Neuronal stem cell (in vitro differentiated cells): Measurements from ENCODE around the gene STAT6.
"Not testable (repeated sequence)": the region's sequence is repeated elsewhere in the genome, so short reads cannot be mapped to it uniquely, and the experiment has no call there.

Experiments used
- DNase-seq: peaks from one replicate; pipeline ENCODE4 v3.0.0-alpha.2; 2013; ENCODE audit warnings: low spot score
- H2AFZ ChIP-seq: one replicate; pipeline ENCODE4 v1.6.1; 2013; ENCODE audit warnings: mild to moderate bottlenecking, low read length, inconsistent platforms
- H2AK5ac ChIP-seq: 2 replicates; pipeline ENCODE4 v1.6.1; 2013; ENCODE audit warnings: low read depth, mild to moderate bottlenecking, inconsistent platforms, low read length, moderate library complexity, mixed read lengths
- H2BK120ac ChIP-seq: 2 replicates; pipeline ENCODE4 v1.6.1; 2013; ENCODE audit warnings: low read depth, mild to moderate bottlenecking, inconsistent platforms, low read length, moderate library complexity, mixed read lengths
- H2BK12ac ChIP-seq: one replicate; pipeline ENCODE4 v1.6.1; 2013; ENCODE audit warnings: low read length, inconsistent platforms
- H2BK15ac ChIP-seq: 2 replicates; pipeline ENCODE4 v1.6.1; 2013; ENCODE audit warnings: mild to moderate bottlenecking, low read length, inconsistent platforms, mixed read lengths
- H2BK5ac ChIP-seq: one replicate; pipeline ENCODE4 v1.6.1; 2013; ENCODE audit warnings: inconsistent platforms, mild to moderate bottlenecking, low read length, moderate library complexity
- H3K14ac ChIP-seq: one replicate; pipeline ENCODE4 v1.6.1; 2013; ENCODE audit warnings: low read length, inconsistent platforms
- H3K18ac ChIP-seq: 2 replicates; pipeline ENCODE4 v1.6.1; 2013; ENCODE audit warnings: low read length, inconsistent platforms
- H3K23ac ChIP-seq: 2 replicates; pipeline ENCODE4 v1.6.1; 2013; ENCODE audit warnings: low read depth, mild to moderate bottlenecking, mixed read lengths, low read length, inconsistent platforms; ENCODE audit not compliant: poor library complexity
- H3K27ac ChIP-seq: replicated peaks from 3 replicates; pipeline ENCODE4 v1.5.1; 2013; ENCODE audit warnings: low read length, inconsistent platforms
- H3K27me3 ChIP-seq, 3 experiments: 2 replicates each; pipeline ENCODE4 v1.6.1; 2013; ENCODE audit warnings: low read length in 3 of 3, mild to moderate bottlenecking in 2 of 3, inconsistent platforms in 1 of 3, low read depth in 1 of 3, mixed read lengths in 1 of 3, moderate library complexity in 1 of 3; ENCODE audit not compliant: control insufficient read depth in 3 of 3, insufficient read depth in 3 of 3
- H3K36me3 ChIP-seq, 2 donors: replicated peaks in 1 of 2; 2 replicates each; pipeline ENCODE4 v1.6.1; 2013; ENCODE audit warnings: low read length in 2 of 2; ENCODE audit not compliant: control insufficient read depth in 2 of 2, insufficient read depth in 2 of 2
- H3K4ac ChIP-seq: 2 replicates; pipeline ENCODE4 v1.6.1; 2013; ENCODE audit warnings: inconsistent platforms, mild to moderate bottlenecking, low read length, moderate library complexity
- H3K4me1 ChIP-seq, 2 donors: 1 replicate in 1 of 2; 2 replicates in 1 of 2; pipeline ENCODE4 v1.6.1; 2013; ENCODE audit warnings: low read length in 2 of 2, low read depth in 1 of 2; ENCODE audit not compliant: control insufficient read depth in 2 of 2, insufficient read depth in 1 of 2
- H3K4me2 ChIP-seq: one replicate; pipeline ENCODE4 v1.6.1; 2013; ENCODE audit warnings: mild to moderate bottlenecking, low read length, inconsistent platforms; ENCODE audit not compliant: insufficient read depth, poor library complexity, severe bottlenecking
- H3K4me3 ChIP-seq, 2 donors: 2 replicates each; pipeline ENCODE4 v1.5.1; 2013; ENCODE audit warnings: low read length in 2 of 2, mild to moderate bottlenecking in 2 of 2, inconsistent platforms in 1 of 2, moderate library complexity in 1 of 2
- H3K79me1 ChIP-seq: one replicate; pipeline ENCODE4 v1.6.1; 2013; ENCODE audit warnings: low read depth, mild to moderate bottlenecking, inconsistent platforms, low read length, moderate library complexity
- H3K9ac ChIP-seq: one replicate; pipeline ENCODE4 v1.6.1; 2013; ENCODE audit warnings: mild to moderate bottlenecking, low read depth, low read length, inconsistent platforms; ENCODE audit not compliant: poor library complexity
- H3K9me3 ChIP-seq, 2 donors: replicated peaks in 1 of 2; 2 replicates each; pipeline versions ENCODE3 to v1.6.1; 2013; ENCODE audit warnings: low read length in 2 of 2, mild to moderate bottlenecking in 2 of 2, inconsistent platforms in 1 of 2, low read depth in 1 of 2, mixed read lengths in 1 of 2, moderate library complexity in 1 of 2; ENCODE audit not compliant: control insufficient read depth in 2 of 2, insufficient read depth in 1 of 2
- H4K8ac ChIP-seq: one replicate; pipeline ENCODE4 v1.6.1; 2013; ENCODE audit warnings: low read depth, mild to moderate bottlenecking, inconsistent platforms, low read length, moderate library complexity
- H4K91ac ChIP-seq: one replicate; pipeline ENCODE4 v1.6.1; 2013; ENCODE audit warnings: low read length, low read depth, mild to moderate bottlenecking, inconsistent platforms; ENCODE audit not compliant: poor library complexity
- WGBS, 2 donors: extraction: QIAGEN DNeasy Blood & Tissue Kit; methylation state at CpG; one replicate each; pipeline ENCODE4 v1.1.7; 2013; ENCODE audit warnings: missing lambda C conversion rate in 2 of 2, mixed read lengths in 1 of 2; ENCODE audit not compliant: insufficient read length in 2 of 2, insufficient replicate concordance in 1 of 2; ENCODE audit errors: extremely low coverage in 2 of 2; 5-methylcytosine and 5-hydroxymethylcytosine counted together

The STAT6 gene

DNA sequence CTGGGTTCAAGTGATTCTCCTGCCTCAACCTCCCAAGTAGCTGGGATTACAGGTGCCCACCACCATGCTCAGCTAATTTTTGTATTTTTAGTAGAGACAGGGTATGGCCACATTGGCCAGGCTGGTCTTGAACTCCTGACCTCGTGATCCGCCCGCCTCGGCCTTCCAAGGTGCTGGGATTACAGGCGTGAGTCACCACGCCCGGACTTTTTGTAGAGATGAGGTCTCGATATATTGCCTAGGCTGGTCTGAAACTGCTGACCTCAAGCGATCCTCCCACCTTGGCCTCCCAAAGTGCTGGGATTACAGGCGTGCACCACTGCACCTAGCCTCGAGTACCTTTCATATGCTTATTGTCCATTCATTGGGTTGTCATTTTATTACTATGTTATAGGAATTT is 9.6 kb upstream of the STAT6 start:
- H3K4ac ChIP-seq, H3K4me1 ChIP-seq, H3K79me1 ChIP-seq, H4K91ac ChIP-seq, H3K36me3 ChIP-seq, H2BK15ac ChIP-seq, H3K23ac ChIP-seq, H3K4me3 ChIP-seq, H3K4me2 ChIP-seq, H2BK5ac ChIP-seq, H3K9me3 ChIP-seq, H3K27me3 ChIP-seq, H2BK120ac ChIP-seq, H3K9ac ChIP-seq, H2AK5ac ChIP-seq, H3K14ac ChIP-seq, H3K18ac ChIP-seq, DNase-seq, H3K27ac ChIP-seq, H4K8ac ChIP-seq, H2BK12ac ChIP-seq, H2AFZ ChIP-seq: not testable (repeated sequence)
- no CpG with 5 or more reads among the region's 11 CpGs for WGBS, 2 donors

DNA sequence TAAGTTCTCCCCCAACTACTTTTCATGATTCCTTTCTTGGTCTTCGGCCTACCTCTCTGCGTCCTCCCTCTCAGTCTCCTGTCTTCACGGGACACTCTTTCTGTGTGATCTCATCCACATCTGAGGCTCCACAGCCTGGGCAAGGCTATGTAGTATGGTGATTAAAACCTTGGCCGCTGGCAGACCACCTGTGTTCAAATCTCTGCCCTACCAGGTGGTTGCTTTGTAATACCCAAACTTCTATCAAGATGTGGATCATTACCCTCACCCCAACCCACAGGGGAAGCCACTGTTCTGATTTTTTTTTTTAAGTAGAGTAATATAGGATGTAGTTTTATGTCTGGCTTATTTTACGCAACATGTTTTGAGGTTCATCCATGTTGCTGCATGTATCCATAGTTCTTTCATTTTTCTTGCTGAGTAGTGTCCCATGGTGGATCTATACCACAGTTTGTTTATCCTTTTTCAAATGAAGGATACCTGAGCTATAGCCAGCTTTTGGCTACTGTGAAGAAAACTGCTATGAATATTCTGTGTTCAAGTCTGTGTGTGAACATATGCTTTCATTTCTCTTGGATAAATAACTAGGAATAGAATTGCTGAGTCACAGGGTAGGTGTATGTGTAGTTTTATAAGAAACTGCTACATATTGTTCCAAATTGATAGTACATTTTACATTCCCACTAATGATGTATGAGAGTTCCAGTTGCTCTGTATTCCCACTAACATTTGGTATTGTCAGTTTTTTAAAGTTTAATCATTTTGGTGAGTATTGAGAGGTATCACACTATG is 8.3 kb upstream of the STAT6 start:
- no peak overlapping the region for H3K23ac ChIP-seq
- H3K27ac ChIP-seq: no peak overlapping the region
- H3K4me2 ChIP-seq: no peak overlapping the region
- WGBS, 2 donors: no CpG with 5 or more reads among the region's 5 CpGs
- H2AFZ ChIP-seq: peak overlapping the region; percentile 24
- DNase-seq: no peak
- no peak overlapping the region for H3K14ac ChIP-seq
- H4K8ac ChIP-seq: no peak overlapping the region
- H3K9ac ChIP-seq: no peak overlapping the region
- no peak overlapping the region for H3K4ac ChIP-seq
- H2AK5ac ChIP-seq: no peak overlapping the region
- no peak overlapping the region for H3K18ac ChIP-seq
- no peaks in the 10 kb centered on the region for H3K36me3 ChIP-seq
- H3K79me1 ChIP-seq: no peaks in the 10 kb centered on the region
- H3K9me3 ChIP-seq: peaks cover 2% of the 10 kb centered on the region in 2 donors
- no peak overlapping the region for H2BK15ac ChIP-seq
- no peak overlapping the region for H2BK5ac ChIP-seq
- peaks cover 0 to 2% of the 10 kb centered on the region in 2 donors for H3K4me1 ChIP-seq
- H4K91ac ChIP-seq: no peak overlapping the region
- no peaks in the 10 kb centered on the region for H3K27me3 ChIP-seq
- no peak overlapping the region for H3K4me3 ChIP-seq
- no peak overlapping the region for H2BK120ac ChIP-seq
- H2BK12ac ChIP-seq: no peak overlapping the region

DNA sequence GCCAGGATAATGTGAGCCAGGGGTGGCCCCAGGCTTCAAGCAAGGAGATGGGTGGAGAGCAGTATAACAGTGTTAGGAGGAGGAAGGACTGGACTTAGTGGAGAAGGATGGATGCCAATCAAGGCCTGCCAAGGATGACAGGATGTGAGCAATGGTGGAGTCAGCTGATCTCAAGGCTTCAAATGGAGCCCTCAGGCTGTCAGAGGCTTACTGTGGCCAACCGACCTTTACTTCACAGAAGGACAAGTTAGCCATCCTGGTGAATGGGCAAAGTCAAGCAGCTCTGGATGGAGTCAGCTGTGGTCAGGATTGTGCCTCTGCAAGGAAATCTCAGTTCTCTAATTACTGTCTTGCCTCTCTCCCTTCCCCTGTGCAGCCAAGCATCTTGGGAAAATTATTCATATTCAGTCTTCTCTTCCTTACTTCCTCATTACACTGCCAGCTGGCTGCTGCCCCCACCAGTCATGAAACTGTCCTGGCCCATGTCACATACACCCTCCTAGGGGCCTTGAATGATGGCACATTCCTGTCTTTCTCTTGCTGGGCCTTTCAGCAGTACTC is 7.6 kb upstream of the STAT6 start:
- Histone ChIP-seq H3K4ac (no peak overlapping the region), H3K23ac (no peak overlapping the region), H3K36me3 (no peaks in the 10 kb centered on the region), H3K27me3 (no peaks in the 10 kb centered on the region), H3K79me1 (no peaks in the 10 kb centered on the region), H3K14ac (no peak overlapping the region), H4K91ac (peak overlapping the region; percentile 1), H3K4me2 (no peak overlapping the region), H3K18ac (no peak overlapping the region), H2BK120ac (no peak overlapping the region), H3K9ac (no peak overlapping the region), H3K4me3 (no peak overlapping the region), H2BK15ac (no peak overlapping the region), H2AK5ac (no peak overlapping the region), H3K4me1 (peaks cover 0 to 2% of the 10 kb centered on the region in 2 donors), H3K9me3 (peaks cover under 1 to 2% of the 10 kb centered on the region in 2 donors), H2BK12ac (no peak overlapping the region), H2BK5ac (no peak overlapping the region), H3K27ac (no peak overlapping the region), H2AFZ (peak overlapping the region; percentile 24), H4K8ac (no peak overlapping the region)
- no peak for DNase-seq
- WGBS, 2 donors: no CpG with 5 or more reads among the region's 1 CpG

DNA sequence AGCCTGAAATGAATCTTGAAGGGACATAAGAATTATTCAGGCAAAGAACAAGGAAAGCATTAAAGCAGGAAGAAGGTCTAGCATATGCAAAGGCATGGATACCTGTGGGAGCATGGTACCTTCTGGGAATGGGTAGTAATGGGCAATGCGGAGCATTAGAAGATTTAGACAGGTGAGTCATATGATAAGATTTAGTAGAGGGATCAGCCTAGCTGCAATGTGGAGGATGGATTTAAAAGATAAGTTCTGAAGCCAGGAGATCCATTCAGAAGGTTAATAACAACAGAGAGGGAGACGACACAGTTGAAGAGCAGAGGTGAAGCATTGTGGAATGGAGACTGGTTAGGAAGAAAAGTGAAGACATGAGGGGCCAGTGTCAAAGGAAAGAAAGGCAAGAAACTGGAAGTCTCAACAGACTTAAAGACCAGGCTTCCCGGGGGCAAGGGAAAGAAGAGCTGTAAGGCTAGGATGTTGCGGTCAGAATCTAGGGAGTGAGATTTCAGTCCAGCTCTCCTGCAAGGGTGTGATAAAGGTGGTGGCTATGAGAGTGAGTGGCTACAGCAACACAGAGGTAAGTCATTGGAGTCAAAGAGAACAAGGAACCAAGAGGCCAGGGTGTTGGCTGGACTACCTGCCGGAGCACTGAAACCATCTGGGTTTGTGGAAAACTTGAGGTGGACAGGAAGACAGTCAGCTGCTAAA is 5.6 kb upstream of the STAT6 start:
- no peaks in the 10 kb centered on the region for H3K36me3 ChIP-seq
- WGBS, 2 donors: no CpG with 5 or more reads among the region's 5 CpGs
- no peak overlapping the region for H3K18ac ChIP-seq

More for the DNA sequence above, 5.6 kb upstream of the STAT6 start:
- Histone ChIP-seq H3K9me3 (peaks cover 0 to 2% of the 10 kb centered on the region in 2 donors), H3K23ac (no peak overlapping the region), H3K4me3 (no peak overlapping the region), H3K27ac (no peak overlapping the region), H3K79me1 (no peaks in the 10 kb centered on the region), H2AK5ac (no peak overlapping the region), H3K27me3 (no peaks in the 10 kb centered on the region), H3K4me2 (no peak overlapping the region), H2BK12ac (no peak overlapping the region), H2BK15ac (no peak overlapping the region), H4K8ac (no peak overlapping the region), H2AFZ (no peak overlapping the region), H2BK120ac (no peak overlapping the region), H3K9ac (no peak overlapping the region), H4K91ac (no peak overlapping the region), H3K4me1 (peaks cover 2 to 4% of the 10 kb centered on the region in 2 donors), H3K14ac (no peak overlapping the region), H3K4ac (no peak overlapping the region), H2BK5ac (no peak overlapping the region)
- DNase-seq: no peak
